Stimulated activated CD4-positive, alpha-beta T cell treated with anti-CD3 and anti-CD28 coated beads, TNF-alpha, amount 100 ng/mL, for 48 hours (primary cell): ENCODE measurements around the gene GRB7.
"Not testable (repeated sequence)": the region's sequence is repeated elsewhere in the genome, so short reads cannot be mapped to it uniquely, and the experiment has no call there.

Source experiments
- DNase-seq, 3 donors: peaks; one replicate each; pipeline ENCODE4 v3.0.0-alpha.2; 2020; ENCODE audit warnings: low read depth in 3 of 3

Gene GRB7

DNA sequence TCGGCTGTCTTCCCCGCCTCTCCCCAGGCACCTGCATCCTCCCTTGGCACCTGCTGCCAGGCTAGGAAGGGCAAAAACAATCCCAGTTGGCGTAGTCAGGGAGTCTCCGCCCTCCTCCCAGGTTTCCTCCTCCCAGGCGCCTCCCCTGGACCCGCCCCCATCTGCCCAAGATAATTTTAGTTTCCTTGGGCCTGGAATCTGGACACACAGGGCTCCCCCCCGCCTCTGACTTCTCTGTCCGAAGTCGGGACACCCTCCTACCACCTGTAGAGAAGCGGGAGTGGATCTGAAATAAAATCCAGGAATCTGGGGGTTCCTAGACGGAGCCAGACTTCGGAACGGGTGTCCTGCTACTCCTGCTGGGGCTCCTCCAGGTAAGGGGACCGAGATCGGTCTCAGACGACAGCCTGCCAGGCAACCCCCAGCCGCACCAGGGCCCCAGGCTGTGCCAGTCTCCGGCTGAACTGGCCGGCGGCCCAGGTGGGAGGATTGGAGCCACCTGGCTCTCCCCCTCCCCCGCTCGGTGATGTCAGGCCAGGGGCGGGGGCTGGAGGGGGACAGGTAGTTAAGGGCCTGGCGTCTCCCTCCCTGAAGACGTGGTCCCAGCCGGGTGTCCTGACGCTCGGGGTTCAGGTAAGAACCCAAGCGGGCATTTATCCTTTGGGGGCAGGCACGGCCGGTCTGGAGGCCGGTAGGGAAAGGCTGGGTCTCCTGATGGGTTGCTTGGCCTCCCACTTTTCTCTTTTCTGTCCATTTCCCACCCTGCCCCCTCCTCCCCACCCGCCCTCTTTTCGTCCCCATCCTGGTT, at the start of gene GRB7:
Gene GRB7 (plus strand): TSS at position 179 of the 808 bp plus-strand sequence. CDS start 4,364 bp downstream, outside the sequence.
- no peak for DNase-seq

GRCh38 chr17:39688475-39688835, 49.3 kb upstream of the GRB7 start:
- DNase-seq: no peak

DNA sequence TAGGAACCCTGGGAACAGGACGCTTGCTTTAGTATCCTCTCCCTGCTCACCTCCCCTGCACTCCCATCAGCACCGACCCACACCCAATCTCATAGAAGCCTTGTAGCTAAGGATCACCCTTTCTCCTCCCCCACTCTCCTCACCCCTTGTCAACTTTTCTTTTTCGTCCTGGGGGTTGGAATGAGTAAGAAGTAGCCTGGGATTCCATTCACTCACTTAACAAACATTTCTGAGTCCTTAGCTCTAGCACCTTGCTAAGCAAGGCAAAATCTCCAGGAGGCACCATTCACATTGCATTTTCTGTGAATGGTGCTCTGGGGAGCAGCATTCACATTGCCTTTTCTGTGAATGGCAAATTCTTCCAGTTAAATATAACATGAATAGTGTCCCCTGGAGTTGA, 48.8 kb upstream of the GRB7 start:
- DNase-seq: no peak

- DNase-seq: no peak
Measured at GRCh38 chr17:39694593-39694992, 43.1 kb upstream of the GRB7 start.

- DNase-seq: no peak
Measured at GRCh38 chr17:39695089-39695474, 42.7 kb upstream of the GRB7 start.

DNA sequence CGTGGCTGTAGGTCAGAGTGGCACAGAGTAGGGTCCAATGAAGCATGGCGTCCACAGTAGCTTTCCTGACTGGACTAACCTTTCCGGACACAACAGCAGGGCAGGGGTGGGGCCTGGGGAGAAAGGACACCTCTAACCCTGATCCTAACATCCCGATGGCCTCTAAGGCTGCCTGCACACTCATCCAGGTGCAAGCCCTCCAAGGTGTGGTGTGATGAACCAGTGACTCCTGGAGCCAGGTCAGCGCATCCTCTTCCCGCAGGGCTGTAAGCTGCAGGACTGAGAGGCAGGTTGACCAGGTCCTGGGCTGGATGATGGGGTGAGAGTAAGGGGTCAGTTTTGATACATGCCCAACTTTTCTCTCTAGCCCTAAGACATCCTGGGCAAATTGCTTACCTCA, 41.0 kb upstream of the GRB7 start:
- no peak for DNase-seq

- DNase-seq: no peak
Measured at GRCh38 chr17:39697961-39698360, 39.8 kb upstream of the GRB7 start.

DNA sequence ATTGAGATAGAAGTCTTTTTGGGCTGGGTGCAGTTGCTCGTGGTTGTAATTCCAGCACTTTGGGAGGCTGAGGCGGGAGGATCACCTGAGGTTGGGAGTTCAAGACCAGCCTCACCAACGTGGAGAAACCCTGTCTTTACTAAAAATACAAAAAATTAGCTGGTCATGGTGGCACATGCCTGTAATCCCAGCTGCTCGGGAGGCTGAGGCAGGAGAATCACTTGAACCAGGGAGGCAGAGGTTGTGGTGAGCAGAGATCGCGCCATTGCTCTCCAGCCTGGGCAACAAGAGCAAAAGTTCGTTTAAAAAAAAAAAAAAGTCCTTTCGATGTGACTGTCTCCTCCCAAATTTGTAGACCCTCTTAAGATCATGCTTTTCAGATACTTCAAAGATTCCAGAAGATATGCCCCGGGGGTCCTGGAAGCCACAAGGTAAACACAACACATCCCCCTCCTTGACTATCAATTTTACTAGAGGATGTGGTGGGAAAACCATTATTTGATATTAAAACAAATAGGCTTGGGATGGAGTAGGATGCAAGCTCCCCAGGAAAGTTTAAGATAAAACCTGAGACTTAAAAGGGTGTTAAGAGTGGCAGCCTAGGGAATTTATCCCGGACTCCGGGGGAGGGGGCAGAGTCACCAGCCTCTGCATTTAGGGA, 38.5 kb upstream of the GRB7 start:
- DNase-seq: not testable (repeated sequence)

DNA sequence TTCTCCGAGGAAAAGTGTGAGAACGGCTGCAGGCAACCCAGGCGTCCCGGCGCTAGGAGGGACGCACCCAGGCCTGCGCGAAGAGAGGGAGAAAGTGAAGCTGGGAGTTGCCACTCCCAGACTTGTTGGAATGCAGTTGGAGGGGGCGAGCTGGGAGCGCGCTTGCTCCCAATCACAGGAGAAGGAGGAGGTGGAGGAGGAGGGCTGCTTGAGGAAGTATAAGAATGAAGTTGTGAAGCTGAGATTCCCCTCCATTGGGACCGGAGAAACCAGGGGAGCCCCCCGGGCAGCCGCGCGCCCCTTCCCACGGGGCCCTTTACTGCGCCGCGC, 38.0 kb upstream of the GRB7 start, which contains the start of gene ERBB2:
Gene ERBB2 (plus strand): TSS at position 247 of the 330 bp plus-strand sequence. CDS start 175 bp downstream, outside the sequence.
- DNase-seq: no peak

- DNase-seq: no peak
Measured at GRCh38 chr17:39700148-39700987, 37.4 kb upstream of the GRB7 start.

- DNase-seq: no peak
Measured at GRCh38 chr17:39701012-39701783, 36.5 kb upstream of the GRB7 start.

- no peak for DNase-seq
Measured at GRCh38 chr17:39701784-39702422, 35.8 kb upstream of the GRB7 start.

- DNase-seq: no peak
Measured at GRCh38 chr17:39702901-39703893, 34.5 kb upstream of the GRB7 start.

DNA sequence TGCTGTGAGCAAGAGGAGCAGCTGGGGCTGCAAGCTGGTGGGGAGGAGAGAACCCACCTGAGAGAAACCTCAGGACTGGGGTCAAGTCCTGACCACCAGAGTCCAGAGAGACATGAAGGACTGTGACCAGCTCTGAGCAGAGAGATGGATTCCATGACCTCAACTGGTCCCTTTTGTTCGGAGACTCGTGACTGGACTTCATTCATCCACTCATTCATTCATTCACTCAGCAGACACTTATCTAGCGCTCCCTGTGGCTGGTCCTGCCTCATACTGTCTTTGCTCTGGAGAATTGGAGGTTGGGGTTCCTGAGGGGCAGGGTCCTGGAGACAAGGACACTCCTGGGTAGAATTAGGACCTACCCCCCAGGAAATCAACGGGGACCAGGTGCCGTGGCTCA, 33.8 kb upstream of the GRB7 start:
- no peak for DNase-seq

GRCh38 chr17:39704821-39705551, 32.8 kb upstream of the GRB7 start:
- DNase-seq: no peak

DNA sequence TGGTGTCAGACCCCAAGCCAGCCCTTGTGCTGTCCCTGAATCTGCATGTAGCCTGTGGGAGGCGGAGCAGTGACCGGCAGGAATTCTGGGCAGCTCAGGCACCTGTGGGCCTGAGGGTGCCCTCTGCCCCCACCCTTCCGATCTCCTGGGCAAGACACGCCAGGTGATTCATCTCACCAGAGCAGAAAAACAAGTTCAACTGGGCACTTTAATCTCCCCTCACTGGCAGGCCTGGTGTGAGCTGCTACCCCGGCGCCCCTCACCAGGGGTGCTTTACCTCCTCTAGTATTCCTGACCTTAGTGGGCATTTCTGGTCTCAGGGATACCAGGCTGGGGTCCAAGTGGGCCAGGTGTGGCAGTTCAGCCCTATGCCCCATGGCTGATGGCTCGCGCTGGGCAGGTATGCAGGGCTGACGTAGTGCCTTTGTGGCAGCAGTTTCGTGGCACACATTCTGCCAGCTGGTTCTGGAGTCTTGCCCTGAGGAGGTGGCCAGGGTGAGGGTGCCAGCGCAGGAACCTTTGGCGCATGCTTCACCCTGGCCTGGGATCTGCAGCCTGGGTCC, 31.9 kb upstream of the GRB7 start:
- no peak for DNase-seq

GRCh38 chr17:39706383-39706782, 31.4 kb upstream of the GRB7 start:
- no peak for DNase-seq

DNA sequence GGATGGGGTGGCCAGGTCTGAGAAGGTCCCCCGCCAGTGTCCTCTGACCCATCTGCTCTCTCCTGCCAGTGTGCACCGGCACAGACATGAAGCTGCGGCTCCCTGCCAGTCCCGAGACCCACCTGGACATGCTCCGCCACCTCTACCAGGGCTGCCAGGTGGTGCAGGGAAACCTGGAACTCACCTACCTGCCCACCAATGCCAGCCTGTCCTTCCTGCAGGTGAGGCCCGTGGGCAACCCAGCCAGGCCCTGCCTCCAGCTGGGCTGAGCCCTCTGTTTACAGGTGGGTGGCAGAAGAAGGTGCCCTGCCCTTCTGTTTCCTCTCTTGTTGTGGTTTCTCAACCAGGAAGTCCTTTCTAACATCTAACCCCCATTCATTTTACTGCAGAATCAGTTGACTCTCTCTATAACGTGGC, 30.8 kb upstream of the GRB7 start:
- no peak for DNase-seq
